OCI-LY1 (cell line): Measurements from ENCODE around the gene EVA1C.

Experiments used
- H2AFZ ChIP-seq: fragments of 200-600 bp; sonication (generic), shearing (Covaris generic); 2 replicates; pipeline ENCODE4 v1.6.0; 2014; ENCODE audit warnings: antibody characterized with exemption, mild to moderate bottlenecking, low read length
- H3F3A ChIP-seq: fragments of 200-600 bp; sonication (generic), shearing (Covaris generic); 2 replicates; pipeline ENCODE4 v1.6.0; 2014; ENCODE audit warnings: mild to moderate bottlenecking, antibody characterized with exemption, low read length, moderate library complexity; ENCODE audit not compliant: insufficient read depth
- H3K27ac ChIP-seq: fragments of 200-600 bp; sonication (generic); 2 replicates; pipeline ENCODE4 v1.5.1; 2014; ENCODE audit warnings: low read length, mixed run types, mild to moderate bottlenecking, low read depth; ENCODE audit not compliant: poor library complexity, severe bottlenecking
- H3K27me3 ChIP-seq: fragments of 200-600 bp; sonication (generic); 2 replicates; pipeline ENCODE4 v1.6.0; 2014; ENCODE audit warnings: antibody characterized with exemption, mild to moderate bottlenecking, low read length, moderate library complexity; ENCODE audit not compliant: insufficient read depth
- H3K36me3 ChIP-seq: fragments of 200-600 bp; sonication (generic); 2 replicates; pipeline ENCODE4 v1.6.1; 2014; ENCODE audit warnings: mild to moderate bottlenecking, antibody characterized with exemption, low read length, moderate library complexity, mixed read lengths; ENCODE audit not compliant: insufficient read depth
- H3K4me1 ChIP-seq: fragments of 200-600 bp; sonication (generic); 2 replicates; pipeline ENCODE4 v1.5.1; 2014; ENCODE audit warnings: mild to moderate bottlenecking, low read length, moderate library complexity; ENCODE audit not compliant: insufficient read depth, severe bottlenecking
- H3K4me2 ChIP-seq: fragments of 200-600 bp; sonication (generic), shearing (Covaris generic); 2 replicates; pipeline ENCODE4 v1.6.1; 2014; ENCODE audit warnings: low read length
- H3K4me3 ChIP-seq: fragments of 200-600 bp; sonication (generic); 2 replicates; pipeline ENCODE4 v1.5.1; 2014; ENCODE audit warnings: low read length, low read depth, mild to moderate bottlenecking, mixed read lengths; ENCODE audit not compliant: poor library complexity, severe bottlenecking
- H3K79me2 ChIP-seq: fragments of 200-600 bp; shearing (Covaris generic); 2 replicates; pipeline ENCODE4 v1.6.1; 2016; ENCODE audit warnings: mixed run types, low read length, mixed read lengths; ENCODE audit not compliant: insufficient read depth
- H3K9ac ChIP-seq: fragments of 200-600 bp; sonication (generic), shearing (Covaris generic); 2 replicates; pipeline ENCODE4 v1.6.1; 2014; ENCODE audit warnings: mild to moderate bottlenecking, low read length, mixed read lengths
- H3K9me2 ChIP-seq: fragments of 200-600 bp; sonication (generic), shearing (Covaris generic); 2 replicates; pipeline ENCODE4 v1.6.1; 2014; ENCODE audit warnings: low read depth, mild to moderate bottlenecking, low read length, mixed read lengths
- H3K9me3 ChIP-seq: fragments of 200-600 bp; shearing (Covaris generic); 2 replicates; pipeline ENCODE4 v1.6.1; 2014; ENCODE audit warnings: low read length, mixed read lengths
- H4K20me1 ChIP-seq: fragments of 200-600 bp; sonication (generic), shearing (Covaris generic); 2 replicates; pipeline ENCODE4 v1.6.0; 2016; ENCODE audit warnings: mild to moderate bottlenecking, low read length; ENCODE audit not compliant: insufficient read depth
- CTCF ChIP-seq: fragments of 200-600 bp; sonication (generic), shearing (Covaris generic); IDR thresholded peaks from 2 replicates; pipeline ENCODE4 v1.5.1; 2017; ENCODE audit warnings: mild to moderate bottlenecking, antibody characterized with exemption, low read length, moderate library complexity, mixed read lengths
- EZH2 ChIP-seq: fragments of 200-600 bp; sonication (generic), shearing (Covaris generic); IDR thresholded peaks from 2 replicates; pipeline ENCODE4 v1.8.0; 2017; ENCODE audit warnings: borderline replicate concordance, mixed run types, mild to moderate bottlenecking, antibody characterized with exemption, low read length, moderate library complexity, mixed read lengths

EVA1C gene

GRCh38 chr21:32533053-32533452 lies 120.5 kb downstream of the EVA1C start:
- Histone ChIP-seq H2AFZ (no peak overlapping the region), H3K9ac (no peak overlapping the region), H3K79me2 (no peaks in the 10 kb centered on the region), H4K20me1 (no peaks in the 10 kb centered on the region), H3F3A (no peaks in the 10 kb centered on the region), H3K36me3 (no peaks in the 10 kb centered on the region), H3K9me3 (no peaks in the 10 kb centered on the region), H3K4me2 (no peak overlapping the region), H3K9me2 (no peaks in the 10 kb centered on the region), H3K4me1 (no peaks in the 10 kb centered on the region), H3K27me3 (no peaks in the 10 kb centered on the region), H3K4me3 (no peak overlapping the region), H3K27ac (no peak overlapping the region)
- TF ChIP-seq CTCF = no peak
- TF ChIP-seq EZH2 = no peak

GRCh38 chr21:32533611-32534010 lies 121.1 kb downstream of the EVA1C start:
- Histone ChIP-seq H3K79me2 (no peaks in the 10 kb centered on the region), H3K36me3 (no peaks in the 10 kb centered on the region), H3K27ac (no peak overlapping the region), H3K9ac (no peak overlapping the region), H2AFZ (no peak overlapping the region), H3K4me3 (no peak overlapping the region), H4K20me1 (no peaks in the 10 kb centered on the region), H3K27me3 (no peaks in the 10 kb centered on the region), H3K4me2 (no peak overlapping the region), H3K9me2 (no peaks in the 10 kb centered on the region), H3F3A (no peaks in the 10 kb centered on the region), H3K9me3 (no peaks in the 10 kb centered on the region), H3K4me1 (no peaks in the 10 kb centered on the region)
- TF ChIP-seq CTCF (no peak), EZH2 (no peak)

- TF ChIP-seq CTCF = no peak
- TF ChIP-seq EZH2 = no peak
- Histone ChIP-seq H3K79me2 (no peaks in the 10 kb centered on the region), H3F3A (no peaks in the 10 kb centered on the region), H3K9me3 (no peaks in the 10 kb centered on the region), H3K4me1 (no peaks in the 10 kb centered on the region), H3K4me2 (no peak overlapping the region), H2AFZ (no peak overlapping the region), H3K27ac (no peak overlapping the region), H4K20me1 (no peaks in the 10 kb centered on the region), H3K9me2 (no peaks in the 10 kb centered on the region), H3K27me3 (no peaks in the 10 kb centered on the region), H3K4me3 (no peak overlapping the region), H3K36me3 (no peaks in the 10 kb centered on the region), H3K9ac (no peak overlapping the region)
These were observed 121.6 kb downstream of the EVA1C start for GRCh38 chr21:32534113-32534512.
